Hematopoietic multipotent progenitor cell treated with erythropoietin and hydrocortisone succinate and interleukin-3 and kit ligand, for 6 days (in vitro differentiated cells): ENCODE data around the gene ADGRG6.

Source experiments
- DNase-seq: peaks from one replicate; pipeline ENCODE4 v3.0.0-alpha.2; 2015

The ADGRG6 gene

GRCh38 chr6:142350309-142350708 is 48.5 kb downstream of the ADGRG6 start:
- no peak for DNase-seq

- no peak for DNase-seq
Measured at GRCh38 chr6:142353690-142354089, 51.9 kb downstream of the ADGRG6 start.

GRCh38 chr6:142354650-142355049 is 52.8 kb downstream of the ADGRG6 start:
- no peak for DNase-seq

GRCh38 chr6:142355520-142356174 is 53.8 kb downstream of the ADGRG6 start:
- DNase-seq, result no peak

- DNase-seq, result no peak
Measured at GRCh38 chr6:142356201-142356883, 54.5 kb downstream of the ADGRG6 start.

GRCh38 chr6:142356884-142357225 is 55.0 kb downstream of the ADGRG6 start:
- DNase-seq, result no peak

GRCh38 chr6:142357879-142358278 is 56.1 kb downstream of the ADGRG6 start:
- DNase-seq, result no peak

GRCh38 chr6:142359271-142359960 is 57.6 kb downstream of the ADGRG6 start:
- DNase-seq, result no peak

GRCh38 chr6:142361345-142361744 is 59.5 kb downstream of the ADGRG6 start:
- no peak for DNase-seq

GRCh38 chr6:142361779-142362750 is 60.3 kb downstream of the ADGRG6 start:
- no peak for DNase-seq

- DNase-seq, result no peak
Measured at GRCh38 chr6:142367061-142367460, 65.3 kb downstream of the ADGRG6 start.

- DNase-seq, result no peak
Measured at GRCh38 chr6:142367501-142368018, 65.8 kb downstream of the ADGRG6 start.

- DNase-seq, result no peak
Measured at GRCh38 chr6:142369266-142369665, 67.5 kb downstream of the ADGRG6 start.

GRCh38 chr6:142372348-142372747 is 70.5 kb downstream of the ADGRG6 start:
- DNase-seq, result no peak

- no peak for DNase-seq
Measured at GRCh38 chr6:142373268-142374090, 71.7 kb downstream of the ADGRG6 start.

GRCh38 chr6:142374091-142374770 is 72.4 kb downstream of the ADGRG6 start:
- DNase-seq, result no peak

GRCh38 chr6:142374965-142375733 is 73.3 kb downstream of the ADGRG6 start:
- no peak for DNase-seq

- no peak for DNase-seq
Measured at GRCh38 chr6:142376115-142376514, 74.3 kb downstream of the ADGRG6 start.

- no peak for DNase-seq
Measured at GRCh38 chr6:142376800-142377496, 75.1 kb downstream of the ADGRG6 start.

GRCh38 chr6:142377497-142377848 is 75.7 kb downstream of the ADGRG6 start:
- DNase-seq, result no peak
